Measurements from ENCODE around the gene SLAMF9.

The SLAMF9 gene

GRCh38 chr1:159953536-159954515 is at the start of gene SLAMF9:
Gene SLAMF9, minus strand, starts transcription at chr1:159954237. Its CDS starts 100 bp downstream, at chr1:159954137.
- no peak for DNase-seq

DNA sequence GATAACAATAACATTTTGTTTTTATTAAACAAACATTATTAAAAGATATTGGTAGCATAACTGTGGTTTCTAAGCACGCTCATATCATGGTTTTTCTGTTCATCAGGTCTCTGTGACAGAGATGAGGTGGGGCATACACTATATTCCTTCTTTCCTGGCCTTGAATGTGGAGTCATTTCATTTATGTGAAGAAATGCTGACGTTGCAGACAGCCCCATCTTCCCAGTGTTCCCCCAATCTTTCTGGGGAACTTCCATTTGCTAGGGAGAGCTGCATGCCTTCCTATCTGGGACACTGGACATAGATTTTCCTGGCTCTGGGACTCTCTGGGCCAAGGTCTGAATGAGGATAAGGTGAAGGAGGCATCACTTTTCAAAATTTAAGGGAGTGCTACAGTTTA is 47.4 kb upstream of the SLAMF9 start:
- no peak for DNase-seq

DNA sequence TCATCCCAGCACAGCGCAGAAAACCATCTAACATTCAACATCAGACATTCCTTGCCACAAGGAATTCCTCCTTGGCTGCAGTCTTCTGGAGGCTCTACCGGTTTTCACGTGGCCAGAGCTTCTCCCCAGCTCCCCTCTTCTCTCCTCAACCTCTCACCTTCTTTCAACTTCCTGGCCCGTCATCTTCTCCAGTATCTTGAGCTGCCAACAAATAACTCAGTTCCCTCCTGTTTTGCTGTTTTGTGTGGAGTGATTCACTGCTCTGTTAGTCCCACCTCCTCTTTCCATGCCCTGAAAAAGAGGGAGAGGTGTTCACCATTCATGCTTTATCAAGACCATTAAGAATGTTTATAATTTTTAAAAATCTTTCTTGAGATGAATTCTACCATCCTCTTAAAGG is 45.2 kb upstream of the SLAMF9 start:
- DNase-seq = no peak

DNA sequence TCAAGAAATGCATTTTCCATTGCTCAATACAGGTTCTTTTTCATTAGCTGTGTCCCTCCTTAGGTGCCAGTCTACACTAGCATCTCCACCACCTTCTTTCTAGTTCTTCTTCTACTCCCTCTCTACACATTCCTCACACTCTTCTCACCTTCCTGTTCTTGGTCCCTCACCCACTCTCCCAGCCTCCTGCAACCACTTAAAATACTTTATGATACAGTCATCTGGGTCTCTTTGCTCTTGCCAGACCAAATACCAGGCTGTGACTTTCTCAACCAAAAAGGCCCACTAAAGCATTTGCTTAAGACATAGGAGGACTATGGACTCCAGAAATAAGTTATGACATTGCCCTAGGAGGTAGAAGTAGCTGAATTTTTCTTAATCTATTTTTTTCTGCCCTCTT is 42.6 kb upstream of the SLAMF9 start:
- DNase-seq = no peak

- DNase-seq = no peak
These were observed 40.9 kb upstream of the SLAMF9 start for GRCh38 chr1:159994896-159995295.

- DNase-seq = no peak
These were observed 39.9 kb upstream of the SLAMF9 start for GRCh38 chr1:159993911-159994310.

DNA sequence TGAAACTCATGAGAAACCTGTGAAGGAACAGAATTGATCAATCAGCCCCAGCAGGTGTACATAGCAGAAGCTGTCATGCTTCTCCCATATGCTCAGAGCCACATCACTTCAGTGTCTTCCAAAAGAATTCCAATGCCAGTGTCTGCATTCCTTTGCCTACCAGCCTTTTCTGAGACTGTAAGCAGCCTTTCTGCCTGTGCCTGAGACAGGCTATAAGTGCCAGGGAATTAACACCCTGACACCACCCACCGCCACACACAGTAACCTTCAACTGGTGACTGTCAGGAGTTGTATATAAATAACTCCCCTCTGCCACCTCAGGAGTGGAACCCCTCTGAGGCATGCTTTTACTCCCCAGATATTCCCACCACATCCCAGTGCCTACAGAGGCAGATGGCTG is 38.1 kb upstream of the SLAMF9 start:
- DNase-seq = no peak

DNA sequence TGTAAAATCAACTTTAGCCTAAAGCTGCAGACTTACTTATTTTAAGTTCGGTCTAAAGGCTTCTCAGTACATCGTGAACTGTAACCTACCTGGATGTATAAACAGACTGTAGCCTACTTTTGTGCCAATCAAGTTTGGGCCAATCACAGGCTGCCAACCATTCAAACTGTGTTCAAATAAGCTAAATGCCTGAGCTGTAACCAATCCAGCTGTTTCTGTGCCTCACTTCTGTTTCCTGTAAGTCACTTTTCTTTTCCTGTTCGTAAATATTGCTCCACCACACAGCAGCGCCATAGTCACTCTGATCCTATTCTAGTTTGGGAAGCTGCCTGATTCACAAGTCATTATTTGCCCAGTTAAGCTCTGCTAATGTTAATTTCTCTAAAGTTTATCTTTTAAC is 37.5 kb upstream of the SLAMF9 start:
- no peak for DNase-seq

DNA sequence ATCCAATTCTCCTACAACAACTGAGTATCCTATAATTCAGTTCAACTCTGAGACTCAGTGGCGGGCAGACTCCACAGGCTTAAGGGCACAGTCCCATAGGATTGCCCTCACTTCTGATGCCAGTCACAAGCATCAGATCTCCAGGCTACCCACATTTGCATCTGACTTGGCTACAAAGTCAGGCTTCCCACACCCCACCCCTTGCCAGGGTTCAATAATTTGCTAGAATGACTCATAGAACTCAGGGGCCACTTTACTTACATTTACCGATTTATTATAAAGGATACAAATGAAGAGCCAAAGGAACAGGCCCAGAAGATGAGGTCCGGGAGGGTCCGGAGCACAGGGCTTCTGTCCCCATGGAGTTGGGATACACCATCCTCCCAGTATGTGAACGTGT is 36.0 kb upstream of the SLAMF9 start:
- DNase-seq = no peak

DNA sequence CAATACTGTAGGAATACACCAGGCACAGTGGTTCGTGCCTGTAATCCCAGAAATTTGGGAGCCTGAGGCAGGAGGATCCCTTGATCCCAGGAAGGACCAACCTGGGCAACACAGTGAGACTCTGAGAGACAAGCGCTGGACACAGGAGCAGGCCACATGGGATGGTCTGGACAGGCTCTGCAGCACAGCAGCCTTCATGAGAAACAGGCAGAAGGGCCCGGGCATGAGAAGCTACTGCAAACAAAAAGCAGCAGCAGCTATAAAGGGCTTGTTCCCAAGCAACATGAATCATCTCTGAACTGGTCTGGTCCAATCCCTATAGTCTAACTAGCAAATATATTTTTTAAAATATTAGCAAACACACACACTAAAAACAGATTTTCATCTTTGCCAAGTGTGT is 35.5 kb upstream of the SLAMF9 start:
- DNase-seq = no peak

- DNase-seq = no peak
These were observed 34.0 kb upstream of the SLAMF9 start for GRCh38 chr1:159988006-159988405.

GRCh38 chr1:159987186-159987585 is 33.1 kb upstream of the SLAMF9 start:
- DNase-seq = no peak

GRCh38 chr1:159986531-159986930 is 32.5 kb upstream of the SLAMF9 start:
- no peak for DNase-seq

DNA sequence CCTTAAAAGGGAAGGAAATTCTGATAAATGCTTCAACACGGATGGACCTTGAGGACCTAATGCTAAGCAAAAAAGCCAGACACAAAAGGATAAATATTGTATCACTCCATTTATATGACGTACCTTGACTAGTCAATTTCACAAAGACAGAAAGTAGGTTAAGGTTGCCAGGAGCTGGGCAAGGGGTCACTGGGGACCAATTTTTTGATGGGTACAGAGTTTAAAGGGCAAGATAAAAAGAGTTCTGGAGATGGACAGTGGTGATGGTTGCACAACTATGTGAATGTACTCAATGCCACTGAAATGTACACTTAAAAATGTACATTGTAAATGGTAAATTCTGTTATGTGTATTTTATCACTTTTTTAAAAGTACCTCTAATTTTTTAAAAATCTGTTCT is 32.1 kb upstream of the SLAMF9 start:
- no peak for DNase-seq

DNA sequence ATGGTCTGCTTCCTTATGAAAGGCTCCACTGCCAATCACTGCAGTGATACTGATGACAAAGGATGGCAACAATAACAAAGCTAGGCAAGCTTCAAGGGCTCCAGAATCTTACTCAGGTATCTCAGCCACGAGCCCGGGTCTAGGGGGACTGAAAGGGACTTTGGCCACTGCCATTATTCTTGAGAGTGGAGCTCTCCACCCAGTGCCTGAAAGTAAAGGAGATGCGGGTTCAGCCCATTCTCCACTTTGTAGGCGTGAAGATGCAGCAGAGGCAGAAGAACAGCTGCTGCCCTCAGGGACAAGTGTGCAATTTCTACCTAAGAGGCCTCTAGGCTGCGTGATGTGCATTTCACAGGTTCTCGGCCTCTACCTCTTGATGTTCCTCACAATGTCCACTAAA is 31.4 kb upstream of the SLAMF9 start:
- DNase-seq = no peak

DNA sequence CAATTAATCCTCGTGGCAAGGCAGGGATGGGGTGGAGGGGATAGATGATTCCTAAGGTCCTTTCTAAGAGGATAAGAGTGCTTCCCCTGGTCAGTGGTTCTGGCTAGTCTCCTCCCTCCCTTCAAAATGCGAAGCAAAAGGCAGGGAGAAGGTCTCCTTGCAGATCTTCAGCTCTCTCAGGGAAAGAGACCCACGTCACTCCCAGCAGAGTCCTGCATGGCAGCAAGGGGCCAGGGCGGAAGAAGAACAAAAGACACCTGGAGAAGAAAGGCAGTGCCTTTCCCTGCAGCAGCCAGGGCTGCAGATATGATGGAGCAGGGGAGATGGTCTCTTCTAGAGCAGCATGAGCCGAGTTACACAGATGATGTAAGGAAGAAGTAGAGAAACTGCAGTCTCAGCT is 29.6 kb upstream of the SLAMF9 start:
- DNase-seq = no peak

GRCh38 chr1:159982280-159982679 is 28.2 kb upstream of the SLAMF9 start:
- DNase-seq = no peak

GRCh38 chr1:159981351-159982055 is 27.5 kb upstream of the SLAMF9 start:
- DNase-seq = no peak

DNA sequence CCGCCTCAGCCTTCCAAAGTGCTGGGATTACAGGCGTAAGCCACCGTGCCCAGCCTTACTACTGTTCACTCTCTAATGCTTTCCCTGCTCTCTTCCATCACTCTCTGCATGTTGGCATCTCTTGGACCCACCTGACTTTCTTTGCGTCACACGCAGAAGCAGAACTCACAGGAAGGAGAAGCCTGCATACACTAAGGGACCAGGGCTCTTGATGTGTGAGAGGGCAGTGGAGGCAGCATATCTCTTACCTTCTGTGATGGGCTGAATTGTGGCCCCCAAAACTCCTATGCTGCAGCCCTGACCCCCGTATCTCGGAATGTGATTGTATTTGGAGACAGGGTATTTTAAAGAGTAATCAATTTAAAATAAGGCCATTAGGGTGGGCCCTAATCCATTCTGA is 26.7 kb upstream of the SLAMF9 start:
- no peak for DNase-seq

- DNase-seq = no peak
These were observed 26.0 kb upstream of the SLAMF9 start for GRCh38 chr1:159980076-159980475.

DNA sequence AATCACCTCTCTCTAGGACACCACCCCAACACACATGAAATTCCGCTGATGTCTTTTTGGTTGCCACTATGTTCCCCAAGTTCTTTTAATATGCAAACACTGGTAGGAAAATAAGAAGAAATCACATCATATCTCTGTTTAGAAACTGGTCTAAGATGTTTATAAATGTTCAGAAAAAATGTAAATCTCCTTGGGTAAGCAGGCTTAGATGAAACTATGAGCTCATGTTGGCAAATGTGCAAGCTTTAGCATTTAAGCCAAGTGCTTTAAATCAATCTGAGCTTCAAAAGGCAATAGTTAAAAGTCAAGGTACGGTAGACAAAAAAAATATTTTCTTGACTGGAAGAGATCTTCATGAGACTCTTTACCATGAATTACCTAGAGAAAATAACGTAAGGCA is 25.2 kb upstream of the SLAMF9 start:
- DNase-seq = no peak

GRCh38 chr1:159978107-159978398 is 24.0 kb upstream of the SLAMF9 start:
- no peak for DNase-seq

- no peak for DNase-seq
These were observed 23.5 kb upstream of the SLAMF9 start for GRCh38 chr1:159977364-159978106.
